ENCODE data around the gene ZNF484. TPM values are rescaled to one million over a fixed set of nuclear protein-coding genes. Genes with fewer than 3 reads are reported as not detected.

The ZNF484 gene
- polyA plus RNA-seq, 1 donor (not counting 4 experiments of a cell fraction or from before 2014, with no cell fraction given), result 4.0 TPM

- Histone ChIP-seq H3K27me3 (ENCODE audit: control insufficient read depth, extremely low read depth, insufficient read depth, low read length) (peaks cover 8% of the 10 kb centered on the region), H2AFZ (ENCODE audit: control insufficient read depth, low read length) (no peak overlapping the region), H3K4me3 (ENCODE audit: control insufficient read depth in 2 of 3, extremely low read depth in 1 of 3, insufficient read depth in 2 of 3, low read depth in 1 of 3, low read length in 3 of 3) (no peak overlapping the region), H3K27ac (ENCODE audit: control insufficient read depth, insufficient read depth, low read length) (no peak overlapping the region), H3K36me3 (ENCODE audit: control insufficient read depth in 2 of 2, extremely low read depth in 1 of 2, insufficient read depth in 2 of 2, low read length in 2 of 2) (no peaks in the 10 kb centered on the region), H3K4me1 (ENCODE audit: control insufficient read depth, extremely low read depth, insufficient read depth, low read length) (peaks cover 5% of the 10 kb centered on the region), H3K9me3 (ENCODE audit: control insufficient read depth, low read depth, low read length) (no peaks in the 10 kb centered on the region), H3K9ac (ENCODE audit: control insufficient read depth, extremely low read depth, insufficient read depth, low read length) (no peak overlapping the region), H3K9me1 (ENCODE audit: control insufficient read depth, extremely low read depth, insufficient read depth, low read length) (no peaks in the 10 kb centered on the region), H3K4me2 (ENCODE audit: control insufficient read depth, extremely low read depth, insufficient read depth, low read depth, low read length) (no peak overlapping the region), H3K79me2 (ENCODE audit: control insufficient read depth, insufficient read depth, low read length) (peaks cover 5% of the 10 kb centered on the region), H4K20me1 (ENCODE audit: control insufficient read depth, extremely low read depth, insufficient read depth, low read length) (no peaks in the 10 kb centered on the region)
- TF ChIP-seq CTCF (optimal IDR thresholded peaks at IDR 0.05 in 1 of 3, IDR thresholded peaks at IDR 0.05 in 1 of 3, conservative IDR thresholded peaks at IDR 0.05 in 1 of 3; ENCODE audit: extremely low read depth in 1 of 3, insufficient read depth in 2 of 3, low read length in 3 of 3), result no peak
- no peak for TF ChIP-seq EZH2 (IDR thresholded peaks at IDR 0.05; ENCODE audit: low read length)
- FAIRE-seq, result no peak
- DNase-seq (ENCODE audit: low read depth, low spot score), result no peak
- dilution Hi-C loops (cut with MboI; ENCODE audit: extremely low pct_ligation_motif_present, low sequenced_read_pairs), result no loop called here
These were observed 4.4 kb upstream of the ZNF484 start for GRCh38 chr9:92882276-92882675.

- DNase-seq (ENCODE audit: low read depth, low spot score), result no peak
- FAIRE-seq, result no peak
- H3K9ac ChIP-seq (ENCODE audit: control insufficient read depth, extremely low read depth, insufficient read depth, low read length), result no peak overlapping the region
- H3K9me3 ChIP-seq (ENCODE audit: control insufficient read depth, low read depth, low read length), result no peaks in the 10 kb centered on the region
- TF ChIP-seq CTCF (optimal IDR thresholded peaks at IDR 0.05 in 1 of 3, IDR thresholded peaks at IDR 0.05 in 1 of 3, conservative IDR thresholded peaks at IDR 0.05 in 1 of 3; ENCODE audit: extremely low read depth in 1 of 3, insufficient read depth in 2 of 3, low read length in 3 of 3) (no peak), EZH2 (IDR thresholded peaks at IDR 0.05; ENCODE audit: low read length) (no peak)
- dilution Hi-C loops (cut with MboI; ENCODE audit: extremely low pct_ligation_motif_present, low sequenced_read_pairs), result no loop called here
- H3K4me3 ChIP-seq (ENCODE audit: control insufficient read depth in 2 of 3, extremely low read depth in 1 of 3, insufficient read depth in 2 of 3, low read depth in 1 of 3, low read length in 3 of 3), result no peak overlapping the region
- H3K27ac ChIP-seq (ENCODE audit: control insufficient read depth, insufficient read depth, low read length), result no peak overlapping the region
- peaks cover 3 to 6% of the 10 kb centered on the region in 2 experiments for H3K36me3 ChIP-seq (ENCODE audit: control insufficient read depth in 2 of 2, extremely low read depth in 1 of 2, insufficient read depth in 2 of 2, low read length in 2 of 2)
- peaks cover 11% of the 10 kb centered on the region for H3K4me1 ChIP-seq (ENCODE audit: control insufficient read depth, extremely low read depth, insufficient read depth, low read length)
- H3K9me1 ChIP-seq (ENCODE audit: control insufficient read depth, extremely low read depth, insufficient read depth, low read length), result no peaks in the 10 kb centered on the region
- H3K4me2 ChIP-seq (ENCODE audit: control insufficient read depth, extremely low read depth, insufficient read depth, low read depth, low read length), result no peak overlapping the region
- H3K27me3 ChIP-seq (ENCODE audit: control insufficient read depth, extremely low read depth, insufficient read depth, low read length), result no peaks in the 10 kb centered on the region
- H2AFZ ChIP-seq (ENCODE audit: control insufficient read depth, low read length), result no peak overlapping the region
- peaks cover 24% of the 10 kb centered on the region for H3K79me2 ChIP-seq (ENCODE audit: control insufficient read depth, insufficient read depth, low read length)
- H4K20me1 ChIP-seq (ENCODE audit: control insufficient read depth, extremely low read depth, insufficient read depth, low read length), result peaks cover 2% of the 10 kb centered on the region
These were observed 2.5 kb downstream of the ZNF484 start for GRCh38 chr9:92875373-92875772.
